Raji (cell line): ENCODE results near the gene IFT81.

Experiments
- POLR2A ChIP-seq: IDR thresholded peaks from 2 replicates; pipeline ENCODE4 v1.6.1; 2011; ENCODE audit warnings: low read depth, low read length, control low read depth; ENCODE audit not compliant: insufficient read depth

IFT81 gene

DNA sequence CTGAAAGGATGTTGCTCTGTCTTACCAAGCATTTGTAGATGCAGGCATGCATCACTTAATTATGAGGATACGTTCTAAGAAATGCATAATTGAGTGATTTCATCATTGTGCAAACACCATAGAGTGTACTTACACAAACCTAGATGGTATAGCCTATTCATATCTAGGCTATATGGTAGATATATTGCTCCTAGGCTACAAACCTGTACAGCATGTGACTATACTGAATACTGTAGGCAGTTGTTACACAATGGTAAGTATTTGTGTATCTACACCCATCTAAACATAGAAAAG is 75.9 kb downstream of the IFT81 start:
- no peak for TF ChIP-seq POLR2A

DNA sequence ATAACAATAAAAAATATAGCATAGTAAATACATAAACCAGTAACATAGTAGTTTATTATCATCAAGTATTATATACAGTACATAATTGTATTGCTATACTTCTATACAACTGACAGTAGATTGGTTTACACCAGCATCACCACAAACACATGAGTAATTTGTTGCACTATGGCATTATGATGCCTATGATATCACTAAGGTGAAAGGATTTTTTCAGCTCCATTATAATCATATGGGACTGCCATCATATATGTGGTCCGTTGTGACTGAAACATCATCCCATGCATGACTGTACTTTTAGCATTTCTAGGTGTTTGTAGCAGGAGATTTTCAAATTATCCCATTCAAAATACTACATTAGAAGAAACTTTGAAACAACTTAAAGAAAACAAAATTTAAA is 77.8 kb downstream of the IFT81 start:
- TF ChIP-seq POLR2A: no peak

DNA sequence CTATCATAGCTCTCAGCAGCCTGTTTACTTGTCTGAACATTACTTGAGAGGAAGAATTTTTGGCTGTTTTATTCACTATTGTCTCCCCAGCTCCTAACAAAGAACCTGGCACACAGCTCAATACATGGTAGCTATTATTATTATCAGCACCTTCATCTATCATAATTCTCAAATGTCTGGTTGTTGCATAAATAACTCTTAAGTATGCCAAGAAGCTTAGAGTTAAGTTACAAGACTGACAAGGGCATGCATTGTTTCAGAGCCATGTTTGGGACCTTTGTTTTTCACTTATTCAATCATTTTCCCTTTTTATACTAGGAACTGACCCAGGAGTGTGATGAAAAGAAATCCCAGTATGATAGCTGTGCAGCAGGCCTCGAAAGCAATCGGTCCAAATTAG is 79.4 kb downstream of the IFT81 start:
- TF ChIP-seq POLR2A: no peak

DNA sequence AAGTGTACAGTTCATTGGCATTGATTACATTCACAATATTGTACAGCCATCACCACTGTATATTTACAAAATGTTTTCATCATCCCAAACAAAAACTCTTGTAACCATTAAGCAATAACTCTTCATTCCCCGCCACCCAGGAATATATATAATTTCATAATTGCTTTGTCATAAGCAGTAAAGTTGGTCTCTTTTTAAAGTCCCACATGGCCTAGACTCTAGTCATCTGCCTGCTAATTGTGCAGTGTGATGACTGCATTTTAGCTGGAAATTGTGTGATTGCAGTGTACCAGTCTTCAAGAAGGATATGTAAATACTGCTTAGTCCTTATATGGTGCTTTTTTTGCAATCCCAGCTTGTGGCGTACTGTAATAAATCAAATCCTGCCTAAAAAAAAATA is 81.8 kb downstream of the IFT81 start:
- no peak for TF ChIP-seq POLR2A

GRCh38 chr12:110217996-110218674 is 94.0 kb downstream of the IFT81 start:
- no peak for TF ChIP-seq POLR2A

DNA sequence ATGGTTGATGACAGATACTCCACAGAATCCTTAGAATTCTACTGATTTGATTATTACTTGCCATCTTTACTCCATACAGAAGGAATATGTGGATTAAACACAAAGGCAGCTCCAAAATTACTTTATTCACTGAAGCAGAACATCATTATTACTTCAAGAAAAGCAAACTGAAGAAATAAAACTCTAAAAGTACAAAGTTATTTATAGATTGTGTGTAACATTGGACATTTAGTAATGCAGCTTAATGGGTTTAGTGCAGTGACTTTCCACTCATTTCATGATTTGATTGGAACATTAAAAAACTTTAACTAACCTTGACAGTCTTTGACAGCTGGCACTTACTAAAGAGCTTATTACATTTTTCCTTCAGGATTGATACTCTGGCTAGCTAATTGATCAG is 97.9 kb downstream of the IFT81 start:
- TF ChIP-seq POLR2A: no peak

DNA sequence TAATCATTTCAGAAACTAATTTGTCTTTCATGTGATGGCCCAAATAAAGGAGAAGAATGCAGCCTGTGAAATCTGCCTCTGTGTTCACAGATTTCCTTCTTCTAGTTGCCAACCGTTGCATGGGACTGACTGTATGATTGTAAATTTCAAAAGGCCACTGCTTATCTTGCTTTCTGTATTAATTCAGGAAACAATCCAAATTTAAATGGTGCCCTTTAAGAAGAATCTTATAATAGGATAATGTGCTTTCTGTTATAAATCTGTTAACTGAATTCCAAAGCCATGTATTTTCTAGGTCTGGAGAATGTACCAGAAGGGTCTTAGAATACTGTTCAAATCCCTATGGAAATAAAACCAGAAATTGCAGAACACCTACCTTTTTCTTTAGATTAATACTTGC is 98.3 kb downstream of the IFT81 start:
- TF ChIP-seq POLR2A: no peak

- TF ChIP-seq POLR2A: no peak
Observed at GRCh38 chr12:110223777-110224378, 99.7 kb downstream of the IFT81 start.

- no peak for TF ChIP-seq POLR2A
Observed at GRCh38 chr12:110224379-110225304, 100.5 kb downstream of the IFT81 start.

- no peak for TF ChIP-seq POLR2A
Observed at GRCh38 chr12:110227138-110227537, 103.0 kb downstream of the IFT81 start.

GRCh38 chr12:110228756-110229155 is 104.6 kb downstream of the IFT81 start:
- no peak for TF ChIP-seq POLR2A

GRCh38 chr12:110229409-110229808 is 105.3 kb downstream of the IFT81 start:
- TF ChIP-seq POLR2A: no peak

GRCh38 chr12:110230655-110231054 is 106.5 kb downstream of the IFT81 start:
- TF ChIP-seq POLR2A: no peak

GRCh38 chr12:110233212-110233903 is 109.2 kb downstream of the IFT81 start:
- no peak for TF ChIP-seq POLR2A

- TF ChIP-seq POLR2A: no peak
Observed at GRCh38 chr12:110234331-110234751, 110.2 kb downstream of the IFT81 start.
